HepG2 (cell line): ENCODE data around the gene ARHGAP26. TPM values are rescaled to one million over a fixed set of nuclear protein-coding genes. Genes with fewer than 3 reads are reported as not detected.

Experiments
- AGO2 ChIP-seq: fragments of 200-400 bp; formaldehyde crosslinking; optimal IDR thresholded peaks from 2 replicates; pipeline ENCODE3; 2017; ENCODE audit warnings: mild to moderate bottlenecking, low read depth, low read length, moderate library complexity
- ARNT2 ChIP-seq: sonication (generic); formaldehyde crosslinking; IDR thresholded peaks from 2 replicates; pipeline ENCODE4 v1.8.0; 2022; ENCODE audit warnings: mild to moderate bottlenecking, low read depth, missing genetic modification reagents, moderate library complexity
- ETV5 ChIP-seq: IDR thresholded peaks from 2 replicates; pipeline ENCODE4 v1.6.1; 2018; ENCODE audit warnings: missing biosample characterization, missing genetic modification reagents, inconsistent platforms, borderline replicate concordance
- HNF4A ChIP-seq: sonication (generic); formaldehyde crosslinking; IDR thresholded peaks from 2 replicates; pipeline ENCODE4 v1.4.0; 2020; ENCODE audit warnings: missing genetic modification reagents
- KMT2B ChIP-seq: IDR thresholded peaks from 2 replicates; pipeline ENCODE4 v1.6.1; 2016; ENCODE audit warnings: missing genetic modification reagents, missing compliant biosample characterization
- NONO ChIP-seq, 2 experiments: fragments of 450-650 bp in 1 of 2; sonication (generic) in 1 of 2; formaldehyde crosslinking in 1 of 2; IDR thresholded peaks in 1 of 2; conservative IDR thresholded peaks in 1 of 2; 2 replicates each; pipeline versions ENCODE4 v1.6.1 to v1.8.0; 2017 to 2022; ENCODE audit warnings: mild to moderate bottlenecking in 1 of 2, missing genetic modification reagents in 1 of 2, moderate library complexity in 1 of 2
- SNAPC2 ChIP-seq: sonication (generic); formaldehyde crosslinking; IDR thresholded peaks from 2 replicates; pipeline ENCODE4 v1.8.1; 2022; ENCODE audit warnings: mild to moderate bottlenecking, missing genetic modification reagents
- STAG1 ChIP-seq: sonication (generic); formaldehyde crosslinking; IDR thresholded peaks from 2 replicates; pipeline ENCODE4 v1.4.0; 2020; ENCODE audit warnings: missing genetic modification reagents
- TBL1XR1 ChIP-seq: fragments of 150-350 bp; IDR thresholded peaks from 2 replicates; pipeline ENCODE4 v1.6.1; 2014; ENCODE audit warnings: borderline replicate concordance, low read length; ENCODE audit not compliant: partially characterized antibody
- TBX2 ChIP-seq: sonication (generic); formaldehyde crosslinking; IDR thresholded peaks from 2 replicates; pipeline ENCODE4 v1.5.0; 2020; ENCODE audit warnings: missing genetic modification reagents, mild to moderate bottlenecking, borderline replicate concordance
- TCF7L2 ChIP-seq: IDR thresholded peaks from 2 replicates; pipeline ENCODE4 v1.6.1; 2011; ENCODE audit warnings: mild to moderate bottlenecking, low read depth, low read length, moderate library complexity
- ZBTB14 ChIP-seq: sonication (generic); formaldehyde crosslinking; IDR thresholded peaks from 2 replicates; pipeline ENCODE4 v1.4.0; 2020; ENCODE audit warnings: missing genetic modification reagents
- ZBTB38 ChIP-seq: sonication (generic); formaldehyde crosslinking; IDR thresholded peaks from 2 replicates; pipeline ENCODE4 v1.5.1; 2020; ENCODE audit warnings: mild to moderate bottlenecking, missing genetic modification reagents
- ZMAT3 ChIP-seq: sonication (generic); formaldehyde crosslinking; conservative IDR thresholded peaks from 2 replicates; pipeline ENCODE4 v1.7.0; 2021; ENCODE audit warnings: missing genetic modification reagents
- ZNF142 ChIP-seq: sonication (generic); formaldehyde crosslinking; IDR thresholded peaks from 2 replicates; pipeline ENCODE4 v1.4.0; 2020; ENCODE audit warnings: missing genetic modification reagents
- ZNF143 ChIP-seq: sonication (generic); formaldehyde crosslinking; IDR thresholded peaks from 2 replicates; pipeline ENCODE4 v1.4.0; 2020; ENCODE audit warnings: missing genetic modification reagents
- ZNF280B ChIP-seq: sonication (generic); formaldehyde crosslinking; IDR thresholded peaks from 2 replicates; pipeline ENCODE4 v1.5.0; 2020; ENCODE audit warnings: missing genetic modification reagents, mild to moderate bottlenecking, borderline replicate concordance
- ZNF678 ChIP-seq: sonication (generic); formaldehyde crosslinking; IDR thresholded peaks from 2 replicates; pipeline ENCODE4 v1.4.0; 2020; ENCODE audit warnings: mild to moderate bottlenecking, missing genetic modification reagents
- ZNF784 ChIP-seq: sonication (generic); formaldehyde crosslinking; IDR thresholded peaks from 2 replicates; pipeline ENCODE4 v1.5.1; 2020; ENCODE audit warnings: missing genetic modification reagents, mild to moderate bottlenecking, borderline replicate concordance
- ZNF841 ChIP-seq: sonication (generic); formaldehyde crosslinking; IDR thresholded peaks from 2 replicates; pipeline ENCODE4 v1.8.1; 2023; ENCODE audit warnings: missing genetic modification reagents, borderline replicate concordance
- polyA plus RNA-seq, 8 experiments: library from polyadenylated mRNA; depleted of rRNA in 3 of 8; stranded (reverse) in 7 of 8; unstranded in 1 of 8; fragments of >200 nt; fragmentation: Illumina TruSeq in 4 of 8; extraction: Trizol in 4 of 8; gene quantifications; 2 replicates each; pipeline versions ENCODE4 v1.2.1 to v1.2.3, GENCODE V29; 2011 to 2016; ENCODE audit warnings: low read depth in 4 of 8, missing spikeins in 1 of 8, mixed read lengths in 1 of 8; ENCODE audit not compliant: insufficient read depth in 1 of 8
- total RNA-seq, 5 experiments: library from RNA; depleted of rRNA; stranded (reverse); fragments of >200 nt; fragmentation: Illumina TruSeq; extraction: Trizol; gene quantifications; 2 replicates each; pipeline ENCODE4 v1.2.3, GENCODE V29; 2016; ENCODE audit warnings: low read depth in 1 of 5

ARHGAP26 gene
- total and polyA plus RNA-seq, 2 of the 13 experiments (the other 11 are each of a cell fraction or from before 2014, with no cell fraction given), result 9.6 to 18.2 TPM

GRCh38 chr5:142820447-142820846 lies 50.3 kb downstream of the ARHGAP26 start (continued):
- TF ChIP-seq ZNF841, result no peak
- TF ChIP-seq ZBTB38 (CRISPR knock-in tag), result no peak
- no peak for TF ChIP-seq ZMAT3 (CRISPR knock-in tag)
- TF ChIP-seq TBX2 (CRISPR knock-in tag), result peak; percentile 25; the same call in 1 of the 2 replicates
- TF ChIP-seq ETV5 (CRISPR knock-in tag), result no peak
- TF ChIP-seq ZNF784 (CRISPR knock-in tag), result no peak
- TF ChIP-seq ZNF142 (CRISPR knock-in tag), result no peak
- TF ChIP-seq AGO2, result no peak
- TF ChIP-seq ZBTB14, result no peak
- TF ChIP-seq ARNT2 (CRISPR knock-in tag), result no peak
- TF ChIP-seq TBL1XR1, result no peak
- no peak for TF ChIP-seq ZNF678 (CRISPR knock-in tag)
- peak; percentile 95 for TF ChIP-seq HNF4A (CRISPR knock-in tag)
- no peak for TF ChIP-seq ZNF280B
- TF ChIP-seq KMT2B (CRISPR knock-in tag), result peak; percentile 25; the same call in 1 of the 2 replicates
- TF ChIP-seq TCF7L2, result no peak
- no peak for TF ChIP-seq ZNF143 (CRISPR knock-in tag)
- no peak for TF ChIP-seq NONO (IDR thresholded peaks at IDR 0.05)
- no peak for TF ChIP-seq NONO (CRISPR knock-in tag; conservative IDR thresholded peaks at IDR 0.05)
- TF ChIP-seq STAG1 (CRISPR knock-in tag), result peak; percentile 6; the same call in 1 of the 2 replicates
- no peak for TF ChIP-seq SNAPC2
